Measurements from ENCODE around the gene ANKS3. TPM values are rescaled to one million over a fixed set of nuclear protein-coding genes. Genes with fewer than 3 reads are reported as not detected.

The ANKS3 gene
- total RNA-seq, 1 donor: 22.0 TPM

GRCh38 chr16:4775005-4775404 is 40.9 kb upstream of the ANKS3 start:
- DNase-seq (ENCODE audit: low read depth): no peak
- H3K4me3 ChIP-seq (ENCODE audit: low read depth, low read length): no peak overlapping the region
- no peak for TF ChIP-seq CTCF (IDR thresholded peaks at IDR 0.05; ENCODE audit: insufficient read depth, low read length)

- no peak for TF ChIP-seq CTCF (IDR thresholded peaks at IDR 0.05; ENCODE audit: insufficient read depth, low read length)
- no peak overlapping the region for H3K4me3 ChIP-seq (ENCODE audit: low read depth, low read length)
- no peak for DNase-seq (ENCODE audit: low read depth)
These were observed 38.3 kb upstream of the ANKS3 start for GRCh38 chr16:4772351-4772750.

GRCh38 chr16:4771646-4772045 is 37.6 kb upstream of the ANKS3 start:
- H3K4me3 ChIP-seq (ENCODE audit: low read depth, low read length): no peak overlapping the region
- DNase-seq (ENCODE audit: low read depth): no peak
- TF ChIP-seq CTCF (IDR thresholded peaks at IDR 0.05; ENCODE audit: insufficient read depth, low read length): no peak

GRCh38 chr16:4769306-4769638 is 35.2 kb upstream of the ANKS3 start:
- peak overlapping the region; percentile 75 for H3K4me3 ChIP-seq (ENCODE audit: low read depth, low read length)
- no peak for TF ChIP-seq CTCF (IDR thresholded peaks at IDR 0.05; ENCODE audit: insufficient read depth, low read length)
- no peak for DNase-seq (ENCODE audit: low read depth)

- TF ChIP-seq CTCF (IDR thresholded peaks at IDR 0.05; ENCODE audit: insufficient read depth, low read length): no peak
These were observed 34.7 kb upstream of the ANKS3 start for GRCh38 chr16:4768549-4769305.

GRCh38 chr16:4767872-4768548 is 33.9 kb upstream of the ANKS3 start:
- DNase-seq (ENCODE audit: low read depth): peak; percentile 47
- no peak for TF ChIP-seq CTCF (IDR thresholded peaks at IDR 0.05; ENCODE audit: insufficient read depth, low read length)
- peak overlapping the region; percentile 77 for H3K4me3 ChIP-seq (ENCODE audit: low read depth, low read length)

More at GRCh38 chr16:4768549-4769305, 34.7 kb upstream of the ANKS3 start:
- peak; percentile 93 for DNase-seq (ENCODE audit: low read depth)
- peak overlapping the region; percentile 77 for H3K4me3 ChIP-seq (ENCODE audit: low read depth, low read length)
